Kidney (tissue), 11 donors: ENCODE measurements around the gene FAM72B. TPM values are rescaled to one million over a fixed set of nuclear protein-coding genes. Genes with fewer than 3 reads are reported as not detected.
"Not testable (repeated sequence)": the region's sequence is repeated elsewhere in the genome, so short reads cannot be mapped to it uniquely, and the experiment has no call there.

Source experiments
- DNase-seq, 5 donors: peaks; one replicate each; pipeline ENCODE4 v3.0.0-alpha.2; 2013 to 2020
- FAIRE-seq: peaks from 2 replicates; lab custom pipeline; 2012; peaks lifted over from hg19 to GRCh38; lab: Jason Lieb, UNC
- H3K27ac ChIP-seq, 2 donors: one replicate each; pipeline ENCODE4 v1.7.0; 2013; ENCODE audit warnings: low read depth in 2 of 2, low read length in 2 of 2, inconsistent platforms in 1 of 2
- H3K27me3 ChIP-seq: one replicate; pipeline ENCODE4 v1.7.1; 2013; ENCODE audit warnings: low read length, inconsistent platforms; ENCODE audit not compliant: control insufficient read depth, insufficient read depth
- H3K36me3 ChIP-seq, 3 donors: one replicate each; pipeline versions ENCODE4 v1.7.0 to v1.7.1; 2013; ENCODE audit warnings: low read length in 3 of 3, control low read depth in 1 of 3, inconsistent platforms in 1 of 3; ENCODE audit not compliant: insufficient read depth in 3 of 3, control insufficient read depth in 2 of 3
- H3K4me1 ChIP-seq, 3 donors: one replicate each; pipeline versions ENCODE4 v1.7.0 to v1.7.1; 2013; ENCODE audit warnings: low read length in 3 of 3, inconsistent platforms in 1 of 3, low read depth in 1 of 3; ENCODE audit not compliant: control insufficient read depth in 2 of 3, insufficient read depth in 2 of 3
- H3K4me3 ChIP-seq, 3 donors: one replicate each; pipeline versions ENCODE4 v1.7.0 to v1.8.1; 2013; ENCODE audit warnings: low read length in 3 of 3, control low read depth in 1 of 3, inconsistent platforms in 1 of 3
- H3K9ac ChIP-seq, 3 donors: one replicate each; pipeline versions ENCODE4 v1.7.0 to v1.7.1; 2013; ENCODE audit warnings: low read length in 3 of 3, control low read depth in 1 of 3, inconsistent platforms in 1 of 3
- H3K9me3 ChIP-seq, 3 donors: one replicate each; pipeline versions ENCODE4 v1.7.0 to v1.7.1; 2013; ENCODE audit warnings: low read length in 3 of 3, control low read depth in 1 of 3, inconsistent platforms in 1 of 3; ENCODE audit not compliant: control insufficient read depth in 2 of 3, insufficient read depth in 1 of 3
- intact Hi-C: fragments of 100-400 bp; cut with DNase I; formaldehyde crosslinking; loops from one replicate; pipeline ENCODE4 v1.11.1; 2022
- polyA plus RNA-seq: library from polyadenylated mRNA; stranded (reverse); fragments of 350-450 nt; fragmentation: Illumina TruSeq; extraction: RNeasy Lipid Tissue Mini Kit (QIAGEN cat#74804); gene quantifications from one replicate; pipeline ENCODE4 v1.2.3, GENCODE V29; 2014; ENCODE audit warnings: low read depth, low replicate concordance; ENCODE audit not compliant: insufficient read depth
- total RNA-seq: library from RNA; stranded (reverse); fragmentation: NEBNext Ultra II Directional; extraction: Animal tissue kit (Norgen Biotek cat#: 25700); gene quantifications from one replicate; pipeline ENCODE4 v1.2.1, GENCODE V29; 2021
- donor health status: control.
- donor health status: control.
- donor health status: DM: yes; HTN: yes; CAD: no.
- donor health status: Normal renal cell carcinoma (clear cell type).

The FAM72B gene
- total and polyA plus RNA-seq, 2 donors from 2014 or later, result 0.54 to 0.56 TPM

GRCh38 chr1:121221770-121222169 is 37.6 kb upstream of the FAM72B start:
- H3K27me3 ChIP-seq, H3K27ac ChIP-seq, intact Hi-C loops: not testable (repeated sequence)

GRCh38 chr1:121216676-121217075 is 32.5 kb upstream of the FAM72B start:
- FAIRE-seq, H3K4me3 ChIP-seq, H3K27ac ChIP-seq, H3K9ac ChIP-seq, H3K27me3 ChIP-seq, H3K9me3 ChIP-seq, intact Hi-C loops, H3K4me1 ChIP-seq, DNase-seq, H3K36me3 ChIP-seq: not testable (repeated sequence)

More at GRCh38 chr1:121221770-121222169, 37.6 kb upstream of the FAM72B start:
- not testable (repeated sequence) for H3K9ac ChIP-seq, H3K9me3 ChIP-seq, H3K36me3 ChIP-seq, H3K4me3 ChIP-seq, H3K4me1 ChIP-seq, FAIRE-seq
- peak in 1 of 5 donors; percentile 2 for DNase-seq

- H3K4me1 ChIP-seq, H3K27me3 ChIP-seq, intact Hi-C loops, DNase-seq, FAIRE-seq, H3K27ac ChIP-seq, H3K4me3 ChIP-seq, H3K9ac ChIP-seq, H3K9me3 ChIP-seq, H3K36me3 ChIP-seq: not testable (repeated sequence)
Observed at GRCh38 chr1:121215699-121216417, 31.7 kb upstream of the FAM72B start.

- H3K9me3 ChIP-seq, intact Hi-C loops, H3K4me1 ChIP-seq, DNase-seq, H3K27me3 ChIP-seq, H3K4me3 ChIP-seq, FAIRE-seq, H3K27ac ChIP-seq, H3K9ac ChIP-seq, H3K36me3 ChIP-seq: not testable (repeated sequence)
Observed at GRCh38 chr1:121214544-121215156, 30.5 kb upstream of the FAM72B start.

GRCh38 chr1:121213491-121213890 is 29.4 kb upstream of the FAM72B start:
- H3K4me3 ChIP-seq, H3K4me1 ChIP-seq, H3K9me3 ChIP-seq, H3K36me3 ChIP-seq, FAIRE-seq, H3K9ac ChIP-seq, intact Hi-C loops, H3K27ac ChIP-seq, DNase-seq, H3K27me3 ChIP-seq: not testable (repeated sequence)

- H3K9me3 ChIP-seq, intact Hi-C loops, H3K36me3 ChIP-seq, FAIRE-seq, H3K4me1 ChIP-seq, H3K9ac ChIP-seq, H3K27me3 ChIP-seq, DNase-seq, H3K27ac ChIP-seq, H3K4me3 ChIP-seq: not testable (repeated sequence)
Observed at GRCh38 chr1:121210778-121211177, 26.6 kb upstream of the FAM72B start.

- intact Hi-C loops, H3K27me3 ChIP-seq, FAIRE-seq: not testable (repeated sequence)
Observed at GRCh38 chr1:121208375-121208774, 24.2 kb upstream of the FAM72B start.

GRCh38 chr1:121207328-121207727 is 23.2 kb upstream of the FAM72B start:
- H3K4me1 ChIP-seq, H3K27me3 ChIP-seq, DNase-seq, H3K9me3 ChIP-seq, H3K9ac ChIP-seq, H3K27ac ChIP-seq, FAIRE-seq, H3K36me3 ChIP-seq, intact Hi-C loops, H3K4me3 ChIP-seq: not testable (repeated sequence)

More at GRCh38 chr1:121208375-121208774, 24.2 kb upstream of the FAM72B start:
- H3K27ac ChIP-seq, H3K36me3 ChIP-seq, DNase-seq, H3K4me3 ChIP-seq, H3K9ac ChIP-seq, H3K9me3 ChIP-seq, H3K4me1 ChIP-seq: not testable (repeated sequence)
